ENCODE measurements around the gene AATF. TPM values are rescaled to one million over a fixed set of nuclear protein-coding genes. Genes with fewer than 3 reads are reported as not detected.
"Not testable (repeated sequence)": the region's sequence is repeated elsewhere in the genome, so short reads cannot be mapped to it uniquely, and the experiment has no call there.

AATF gene
- total RNA-seq, 2 experiments from 2014 or later = 110 to 112 TPM

GRCh38 chr17:37060094-37060493, 111.3 kb downstream of the AATF start:
- ChIA-PET CTCF (interaction anchor here (1.3 kb wide), 1 partner anchor 12 kb away, joined by 6 read pairs; no protein-coding TSS in a partner anchor), POLR2A (no interaction called here)

- CTCF ChIA-PET = no interaction called here
- POLR2A ChIA-PET = no interaction called here
Observed at GRCh38 chr17:37060928-37061327, 112.2 kb downstream of the AATF start.

DNA sequence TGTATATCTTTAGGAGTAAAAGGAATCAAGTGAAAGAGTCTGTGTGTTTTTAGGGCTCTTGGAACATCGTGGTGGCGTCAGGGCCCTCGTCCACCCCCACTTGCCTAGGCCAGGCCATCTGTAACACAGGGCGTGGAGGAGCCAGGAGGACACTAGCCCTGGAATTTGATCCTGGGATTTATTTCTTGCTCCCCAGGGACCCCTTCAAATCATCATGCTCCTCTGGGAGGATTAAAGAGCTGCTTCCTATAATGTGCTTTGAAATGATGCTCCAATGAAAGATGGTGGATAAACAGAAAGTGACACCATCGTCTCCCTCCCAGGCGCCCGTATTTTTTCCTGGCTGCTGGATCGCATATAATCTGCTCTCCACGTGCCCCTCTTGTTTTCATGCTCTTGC, 113.3 kb downstream of the AATF start:
- POLR2A ChIA-PET = no interaction called here
- CTCF ChIA-PET = no interaction called here

GRCh38 chr17:37064206-37064605, 115.5 kb downstream of the AATF start:
- CTCF ChIA-PET = no interaction called here
- POLR2A ChIA-PET = no interaction called here

DNA sequence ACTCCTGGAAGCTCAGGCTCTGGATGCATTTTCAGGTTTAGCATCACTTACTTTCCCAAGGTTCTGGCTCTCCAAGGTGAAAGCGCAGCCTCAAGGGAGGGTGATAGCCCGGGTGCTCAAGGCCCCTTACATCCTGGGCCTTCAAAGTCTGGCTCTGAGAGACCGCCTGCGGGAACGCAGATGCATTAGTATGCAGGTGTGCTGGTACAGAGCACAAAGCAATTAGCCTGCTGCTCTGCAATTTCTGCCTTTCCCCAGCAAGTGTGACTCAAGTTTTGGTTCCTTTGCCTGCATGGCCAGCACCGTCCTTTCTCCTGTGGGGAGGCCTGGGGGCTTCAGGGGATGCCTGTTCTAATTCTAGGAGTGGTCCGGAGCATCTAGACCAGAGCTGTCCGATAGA, 116.2 kb downstream of the AATF start:
- ChIA-PET POLR2A (no interaction called here), CTCF (no interaction called here)

DNA sequence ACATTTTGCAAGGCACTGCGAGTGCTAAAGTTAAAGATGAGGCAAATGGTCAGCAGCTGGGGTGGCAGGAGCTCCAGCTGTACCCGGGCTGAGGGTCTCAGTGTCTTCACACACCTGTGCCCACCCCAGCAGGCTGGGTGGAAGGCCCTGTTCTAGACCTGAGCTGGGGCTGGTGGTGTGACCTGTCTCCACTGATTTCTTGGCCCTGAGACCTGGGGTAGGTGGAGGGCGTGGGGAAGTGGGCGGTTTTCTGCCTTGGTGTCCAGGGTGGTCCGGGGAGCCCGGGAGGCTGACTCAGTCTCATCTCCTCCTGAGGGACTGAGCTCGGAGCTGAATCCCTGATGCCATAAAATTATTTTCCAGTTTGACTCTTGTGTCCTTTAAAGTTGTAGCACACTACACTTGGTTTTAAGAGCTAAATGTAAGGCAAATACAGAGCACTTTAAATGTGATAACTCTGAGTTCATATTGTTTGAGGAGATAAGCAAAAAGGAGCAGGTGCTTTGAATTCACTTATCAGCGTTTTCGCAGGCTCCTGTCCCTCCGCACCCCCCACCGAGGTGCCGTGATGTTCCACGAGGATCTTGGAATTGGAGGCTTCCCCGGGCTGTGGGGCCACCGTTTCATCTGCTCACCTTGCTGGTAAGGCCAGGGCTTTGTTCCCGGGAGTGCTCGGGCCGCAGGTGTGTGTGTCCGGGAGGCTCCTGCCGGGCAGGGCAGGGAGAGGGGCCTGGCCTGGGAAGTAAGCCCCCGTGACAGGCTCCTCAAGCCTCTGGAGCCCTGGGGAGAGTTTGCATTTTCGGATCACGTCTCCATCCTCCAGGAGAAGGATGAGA, 117.0 kb downstream of the AATF start:
- ChIA-PET CTCF (no interaction called here), POLR2A (no interaction called here)

- ChIA-PET POLR2A (no interaction called here), CTCF (no interaction called here)
Observed at GRCh38 chr17:37066322-37067255, 117.8 kb downstream of the AATF start.

DNA sequence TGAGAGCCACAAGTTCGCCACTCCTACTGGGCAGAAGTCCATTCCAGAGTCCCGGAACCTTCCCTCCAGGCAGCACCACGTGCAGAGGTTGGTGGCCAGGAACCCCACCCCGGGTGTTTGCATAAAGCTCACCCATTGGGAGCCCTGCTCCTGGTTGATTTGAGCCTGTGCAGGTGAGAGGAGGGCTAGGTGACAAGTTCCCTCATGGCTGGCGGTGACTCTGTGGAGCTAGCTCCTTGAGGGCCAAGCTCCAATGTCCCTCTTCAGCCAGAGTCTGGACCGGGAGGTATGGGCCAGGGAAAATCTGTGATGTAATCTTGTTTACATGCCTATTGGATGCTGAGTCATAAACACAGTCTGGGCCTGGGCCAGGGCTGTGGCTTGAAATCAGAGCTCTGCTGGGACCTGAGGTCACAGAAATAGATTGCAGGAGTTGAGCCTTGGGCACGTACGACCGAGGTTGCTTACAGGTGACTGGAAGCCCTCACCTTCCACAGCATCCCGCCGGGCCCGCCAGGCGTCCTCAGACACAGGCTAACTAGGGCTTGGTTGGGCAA, 118.9 kb downstream of the AATF start:
- ChIA-PET CTCF (no interaction called here), POLR2A (no interaction called here)

- POLR2A ChIA-PET = no interaction called here
- CTCF ChIA-PET = no interaction called here
Observed at GRCh38 chr17:37068266-37068665, 119.5 kb downstream of the AATF start.

DNA sequence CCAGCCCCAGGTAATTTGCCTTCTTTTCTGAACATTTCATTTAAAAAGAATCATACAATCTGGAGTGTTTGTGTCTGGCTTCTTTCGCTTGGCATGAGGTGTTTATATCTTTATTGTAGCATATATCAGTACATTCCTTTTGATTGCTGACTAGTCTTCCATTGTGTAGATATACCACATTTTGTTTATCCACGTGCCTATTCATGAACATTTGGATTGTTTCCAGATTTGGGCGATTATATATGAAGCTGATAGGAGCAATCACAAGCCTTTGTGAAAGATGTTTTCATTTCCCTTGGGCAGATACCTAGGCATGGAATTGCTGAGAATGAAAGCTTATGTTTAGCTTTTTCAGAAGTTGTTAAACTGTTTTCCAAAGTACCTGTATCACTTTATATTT, 120.3 kb downstream of the AATF start:
- POLR2A ChIA-PET = no interaction called here
- CTCF ChIA-PET = no interaction called here

- CTCF ChIA-PET, POLR2A ChIA-PET: not testable (repeated sequence)
Observed at GRCh38 chr17:37073464-37073863, 124.7 kb downstream of the AATF start.

DNA sequence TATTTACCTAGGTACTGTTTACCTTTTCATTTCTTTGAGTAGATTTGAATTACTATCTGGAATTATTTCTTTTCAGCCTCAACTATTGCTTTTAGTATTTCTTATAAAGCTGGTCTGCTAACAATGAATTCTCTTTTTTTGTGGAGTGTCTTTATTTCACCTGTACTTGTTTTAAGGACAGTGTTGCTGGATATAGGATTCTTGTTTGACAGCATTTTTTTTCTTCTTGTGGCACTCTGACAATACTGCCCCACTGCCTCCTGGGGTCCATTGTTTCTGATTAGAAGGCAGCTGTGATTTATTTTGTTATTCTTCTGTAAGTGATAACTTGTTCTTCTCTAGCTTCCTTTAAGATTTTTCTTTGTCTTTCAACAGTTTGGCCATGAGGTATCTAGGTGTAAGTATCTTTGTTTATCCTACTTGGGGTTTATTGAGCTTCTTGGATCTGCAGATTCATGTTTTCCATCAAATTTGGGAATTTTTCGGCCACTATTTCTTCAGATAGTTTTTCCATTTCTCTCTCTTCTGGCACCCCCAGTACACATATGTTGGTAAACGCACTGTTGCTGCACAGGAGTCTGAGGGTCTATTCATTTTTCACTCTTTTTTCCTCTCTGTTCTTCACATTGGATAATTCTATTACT, 130.4 kb downstream of the AATF start:
- ChIA-PET CTCF (no interaction called here), POLR2A (no interaction called here)

GRCh38 chr17:37079735-37080134, 131.0 kb downstream of the AATF start:
- ChIA-PET CTCF (no interaction called here), POLR2A (no interaction called here)

DNA sequence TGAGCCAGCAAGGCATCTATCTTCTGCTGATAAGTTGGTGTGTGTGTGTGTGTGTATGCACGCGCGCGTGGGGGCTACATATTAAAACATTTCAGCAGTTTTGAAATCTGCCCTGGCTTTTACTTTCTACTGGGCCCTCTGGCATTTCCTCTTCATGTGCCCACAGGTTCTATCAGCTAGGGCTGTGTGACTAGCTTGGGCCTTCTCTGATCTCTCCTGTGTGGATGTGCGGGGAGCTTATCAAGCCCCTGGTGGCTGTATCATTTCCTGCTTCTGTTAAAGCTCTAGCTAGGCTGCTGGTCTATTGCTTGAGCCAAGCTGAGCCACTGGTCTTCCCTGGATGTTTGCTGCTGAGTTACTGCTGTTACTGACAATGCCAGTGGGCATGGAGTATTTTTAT, 132.5 kb downstream of the AATF start:
- CTCF ChIA-PET = interaction anchor here (1.0 kb wide), 1 partner anchor 478 kb away, joined by 3 read pairs; no protein-coding TSS in a partner anchor

GRCh38 chr17:37082311-37082860, 133.6 kb downstream of the AATF start:
- POLR2A ChIA-PET = no interaction called here
- CTCF ChIA-PET = interaction anchor here (0.5 to 1.0 kb wide), 2 partner anchors 107 to 480 kb away, joined by 3 read pairs; no protein-coding TSS in a partner anchor

More for the DNA sequence above, 132.5 kb downstream of the AATF start:
- POLR2A ChIA-PET = no interaction called here

- ChIA-PET POLR2A (interaction anchor here (0.6 kb wide), 1 partner anchor 218 kb away, joined by 3 read pairs; no protein-coding TSS in a partner anchor), CTCF (interaction anchor here (0.5 kb wide), 1 partner anchor 107 kb away, joined by 3 read pairs; no protein-coding TSS in a partner anchor)
Observed at GRCh38 chr17:37082985-37083384, 134.2 kb downstream of the AATF start.

GRCh38 chr17:37083456-37083855, 134.7 kb downstream of the AATF start:
- ChIA-PET CTCF (no interaction called here), POLR2A (interaction anchor here (0.6 kb wide), 1 partner anchor 217 kb away, joined by 3 read pairs; no protein-coding TSS in a partner anchor)

DNA sequence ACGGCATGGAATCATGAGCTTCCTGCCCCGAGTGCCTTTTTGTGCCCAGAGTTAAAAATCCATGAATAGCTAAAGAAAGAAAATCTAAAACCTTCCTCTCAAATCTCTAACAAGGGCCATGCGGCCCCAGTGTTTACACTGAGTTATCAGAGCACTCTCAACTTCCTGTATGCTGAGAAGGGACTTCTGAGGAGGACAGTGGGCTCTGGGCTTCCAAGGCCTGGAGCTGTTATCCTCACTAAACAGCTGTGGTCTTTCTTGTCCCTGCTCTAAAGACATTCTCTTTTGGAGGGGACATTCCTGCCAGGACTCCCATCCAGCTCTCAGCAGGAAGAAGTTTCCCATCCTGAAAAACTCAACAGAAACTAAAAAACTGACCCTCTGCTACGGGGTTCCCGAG, 135.6 kb downstream of the AATF start:
- POLR2A ChIA-PET = no interaction called here
- CTCF ChIA-PET = no interaction called here

DNA sequence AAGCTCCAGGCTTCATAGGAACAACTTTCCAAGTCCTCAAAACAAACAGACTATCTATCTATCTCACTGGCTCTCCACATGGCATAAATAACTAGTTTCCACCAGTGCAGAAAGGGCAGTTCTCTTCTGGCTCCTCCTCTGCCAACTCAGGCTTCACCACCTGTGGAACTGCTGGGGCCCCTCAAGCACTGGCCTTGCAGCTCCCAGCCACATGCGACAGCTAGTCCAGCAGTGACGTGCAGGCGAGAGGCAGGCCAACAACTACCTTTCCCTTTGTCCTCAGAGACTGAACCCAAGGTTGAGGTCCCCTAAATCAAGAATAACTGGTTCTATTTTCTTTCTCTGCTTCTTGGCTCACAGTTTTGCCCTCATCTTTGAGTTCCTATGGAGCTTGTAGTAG, 137.6 kb downstream of the AATF start:
- CTCF ChIA-PET = no interaction called here
- POLR2A ChIA-PET = no interaction called here

- CTCF ChIA-PET = no interaction called here
- POLR2A ChIA-PET = no interaction called here
Observed at GRCh38 chr17:37086948-37087347, 138.2 kb downstream of the AATF start.
